Skin epidermis (tissue), 12 donors: ENCODE data around the gene CSTPP1.
"Not testable (repeated sequence)": the region's sequence is repeated elsewhere in the genome, so short reads cannot be mapped to it uniquely, and the experiment has no call there.

ENCODE experiments used
- H3K27ac ChIP-seq, 21 experiments: fragments of 200-600 bp; sonication (generic) in 11 of 21; one replicate each; pipeline ENCODE4 v1.5.0; 2020; ENCODE audit warnings: mild to moderate bottlenecking in 3 of 21, inconsistent platforms in 2 of 21, moderate library complexity in 2 of 21
- H3K4me3 ChIP-seq, 7 experiments: fragments of 200-600 bp; sonication (generic) in 2 of 7; one replicate each; pipeline ENCODE4 v1.5.0; 2020; ENCODE audit warnings: inconsistent platforms in 2 of 7, mild to moderate bottlenecking in 2 of 7, moderate library complexity in 1 of 7

Gene CSTPP1

GRCh38 chr11:47109727-47110246, 173.2 kb downstream of the CSTPP1 start:
- Histone ChIP-seq H3K27ac (no peak overlapping the region), H3K4me3 (no peak overlapping the region)

- Histone ChIP-seq H3K27ac (no peak overlapping the region), H3K4me3 (no peak overlapping the region)
Measured at GRCh38 chr11:47111318-47111804, 174.8 kb downstream of the CSTPP1 start.

GRCh38 chr11:47112941-47113340, 176.4 kb downstream of the CSTPP1 start:
- H3K27ac ChIP-seq, H3K4me3 ChIP-seq: not testable (repeated sequence)

- H3K27ac ChIP-seq, result peak overlapping the region in 4 of 21 experiments; percentile 23 to 47 (median 39)
- not testable (repeated sequence) for H3K4me3 ChIP-seq
Measured at GRCh38 chr11:47118958-47119688, 182.6 kb downstream of the CSTPP1 start.

GRCh38 chr11:47121056-47121455, 184.5 kb downstream of the CSTPP1 start:
- H3K27ac ChIP-seq, result no peak overlapping the region
- no peak overlapping the region for H3K4me3 ChIP-seq

GRCh38 chr11:47121731-47122130, 185.2 kb downstream of the CSTPP1 start:
- Histone ChIP-seq H3K4me3 (no peak overlapping the region), H3K27ac (no peak overlapping the region)

GRCh38 chr11:47123094-47123493, 186.5 kb downstream of the CSTPP1 start:
- Histone ChIP-seq H3K27ac (no peak overlapping the region), H3K4me3 (no peak overlapping the region)

- Histone ChIP-seq H3K4me3 (no peak overlapping the region), H3K27ac (no peak overlapping the region)
Measured at GRCh38 chr11:47124675-47125074, 188.1 kb downstream of the CSTPP1 start.

- H3K27ac ChIP-seq, result no peak overlapping the region
- no peak overlapping the region for H3K4me3 ChIP-seq
Measured at GRCh38 chr11:47125083-47125482, 188.5 kb downstream of the CSTPP1 start.

- Histone ChIP-seq H3K27ac (no peak overlapping the region), H3K4me3 (no peak overlapping the region)
Measured at GRCh38 chr11:47127213-47127612, 190.7 kb downstream of the CSTPP1 start.

- Histone ChIP-seq H3K27ac (no peak overlapping the region), H3K4me3 (no peak overlapping the region)
Measured at GRCh38 chr11:47130543-47130942, 194.0 kb downstream of the CSTPP1 start.

GRCh38 chr11:47131136-47131535, 194.6 kb downstream of the CSTPP1 start:
- Histone ChIP-seq H3K27ac (no peak overlapping the region), H3K4me3 (no peak overlapping the region)

- Histone ChIP-seq H3K27ac (no peak overlapping the region), H3K4me3 (no peak overlapping the region)
Measured at GRCh38 chr11:47132490-47132889, 195.9 kb downstream of the CSTPP1 start.

GRCh38 chr11:47132981-47133380, 196.4 kb downstream of the CSTPP1 start:
- no peak overlapping the region for H3K27ac ChIP-seq
- H3K4me3 ChIP-seq, result no peak overlapping the region

GRCh38 chr11:47136327-47136726, 199.8 kb downstream of the CSTPP1 start:
- Histone ChIP-seq H3K4me3 (no peak overlapping the region), H3K27ac (no peak overlapping the region)

- H3K27ac ChIP-seq, result no peak overlapping the region
Measured at GRCh38 chr11:47136921-47137320, 200.4 kb downstream of the CSTPP1 start.

GRCh38 chr11:47137476-47137875, 200.9 kb downstream of the CSTPP1 start:
- no peak overlapping the region for H3K4me3 ChIP-seq
- H3K27ac ChIP-seq, result no peak overlapping the region

More at GRCh38 chr11:47136921-47137320, 200.4 kb downstream of the CSTPP1 start:
- no peak overlapping the region for H3K4me3 ChIP-seq

- Histone ChIP-seq H3K4me3 (no peak overlapping the region), H3K27ac (peak overlapping the region in 1 of 21 experiments; percentile 9)
Measured at GRCh38 chr11:47139878-47140277, 203.3 kb downstream of the CSTPP1 start.

- H3K27ac ChIP-seq, result peak overlapping the region in 8 of 21 experiments; percentile 6 to 67 (median 22)
Measured at GRCh38 chr11:47143322-47143721, 206.8 kb downstream of the CSTPP1 start.

GRCh38 chr11:47144541-47144940, 208.0 kb downstream of the CSTPP1 start:
- Histone ChIP-seq H3K27ac (no peak overlapping the region), H3K4me3 (no peak overlapping the region)

More at GRCh38 chr11:47143322-47143721, 206.8 kb downstream of the CSTPP1 start:
- no peak overlapping the region for H3K4me3 ChIP-seq

GRCh38 chr11:47147250-47147649, 210.7 kb downstream of the CSTPP1 start:
- Histone ChIP-seq H3K4me3 (no peak overlapping the region), H3K27ac (no peak overlapping the region)
